K562 (cell line): ENCODE measurements around the gene DSCAM. TPM values are rescaled to one million over a fixed set of nuclear protein-coding genes. Genes with fewer than 3 reads are reported as not detected.

ENCODE experiments used
- ATAC-seq: fragments of 200-7000 bp; cut with Tn5 transposase; 3 replicates; pipeline ENCODE4 v1.9.1; 2020; ENCODE audit warnings: moderate library complexity
- BruUV-seq: library from RNA; stranded (reverse); fragments of 400-500 nt; replicated peaks from 2 replicates; lab custom pipeline; 2021; lab: Mats Ljungman, UMichigan
- CTCF ChIA-PET: fragments of 300-600 bp; formaldehyde crosslinking; extraction: SDS; loops from one replicate; lab custom pipeline; 2021; ENCODE audit warnings: low intra/inter-chr PET ratio; lab: Yijun Ruan, JAX
- POLR2A ChIA-PET: fragments of 300-600, 350-650 bp; sonication (Branson Sonifier 250); formaldehyde crosslinking; extraction: SDS; loops from one replicate; lab custom pipeline; 2021; ENCODE audit warnings: antibody characterized with exemption, inconsistent platforms; lab: Yijun Ruan, JAX
- DNase-seq, 4 experiments: peaks; one replicate each; pipeline versions ENCODE4 v3.0.0 to v3.0.0-alpha.2; 2011 to 2018; ENCODE audit warnings: low spot score in 3 of 4, mixed read lengths in 3 of 4; ENCODE audit errors: extremely low read depth in 1 of 4
- FAIRE-seq: peaks from 2 replicates; lab custom pipeline; 2011; peaks lifted over from hg19 to GRCh38; lab: Jason Lieb, UNC
- H2AFZ ChIP-seq: 2 replicates; pipeline ENCODE4 v1.6.0; 2011; ENCODE audit warnings: low read depth, low read length, control low read depth, inconsistent platforms
- H3K27ac ChIP-seq: fragments of 200-600 bp; 3 replicates; pipeline ENCODE4 v1.8.0; 2011; ENCODE audit warnings: low read depth, mild to moderate bottlenecking, control low read depth, inconsistent platforms, low read length, moderate library complexity, mixed read lengths; ENCODE audit errors: extremely low read depth
- H3K27me3 ChIP-seq, 2 experiments: fragments of 300-600 bp in 1 of 2; 2 replicates in 1 of 2; 3 replicates in 1 of 2; pipeline versions ENCODE4 v1.6.0 to v1.8.0; 2011; ENCODE audit warnings: inconsistent platforms in 2 of 2, low read length in 2 of 2, mild to moderate bottlenecking in 1 of 2, mixed read lengths in 1 of 2, moderate library complexity in 1 of 2; ENCODE audit not compliant: control insufficient read depth in 2 of 2, insufficient read depth in 2 of 2
- H3K36me3 ChIP-seq: fragments of 300-600 bp; 3 replicates; pipeline ENCODE4 v1.8.0; 2011; ENCODE audit warnings: mild to moderate bottlenecking, low read length, inconsistent platforms; ENCODE audit not compliant: control insufficient read depth, insufficient read depth
- H3K4me1 ChIP-seq, 2 experiments: fragments of 200-600 bp in 1 of 2; replicated peaks in 1 of 2; 2 replicates in 1 of 2; 3 replicates in 1 of 2; pipeline versions ENCODE4 v1.5.1 to v1.8.0; 2011; ENCODE audit warnings: inconsistent platforms in 2 of 2, low read length in 2 of 2, mild to moderate bottlenecking in 1 of 2, mixed read lengths in 1 of 2, moderate library complexity in 1 of 2; ENCODE audit not compliant: control insufficient read depth in 2 of 2, insufficient read depth in 2 of 2
- H3K4me2 ChIP-seq: 2 replicates; pipeline ENCODE4 v1.6.1; 2011; ENCODE audit warnings: low read length, control low read depth, inconsistent platforms, mixed read lengths; ENCODE audit not compliant: insufficient read depth
- H3K4me3 ChIP-seq: fragments of 200-600 bp; sonication (generic), shearing (Covaris generic); 2 replicates; pipeline ENCODE4 v1.5.1; 2016; ENCODE audit warnings: control low read depth, inconsistent platforms
- H3K79me2 ChIP-seq: fragments of 200-600 bp; 3 replicates; pipeline ENCODE4 v1.8.0; 2011; ENCODE audit warnings: low read length, inconsistent platforms; ENCODE audit not compliant: control insufficient read depth, insufficient read depth
- H3K9ac ChIP-seq, 2 experiments: 2 replicates each; pipeline versions ENCODE4 v1.6.0 to v1.6.1; 2011; ENCODE audit warnings: low read depth in 2 of 2, low read length in 2 of 2, control low read depth in 1 of 2, inconsistent platforms in 1 of 2, mild to moderate bottlenecking in 1 of 2, mixed read lengths in 1 of 2; ENCODE audit not compliant: insufficient read depth in 1 of 2
- H3K9me1 ChIP-seq: one replicate; pipeline ENCODE4 v1.6.0; 2011; ENCODE audit warnings: inconsistent platforms, mild to moderate bottlenecking, low read length, moderate library complexity; ENCODE audit not compliant: control insufficient read depth, insufficient read depth
- H3K9me3 ChIP-seq: replicated peaks from 2 replicates; pipeline ENCODE4 v1.5.1; 2011; ENCODE audit warnings: low read depth, low read length, inconsistent platforms; ENCODE audit not compliant: control insufficient read depth, insufficient read depth
- H4K20me1 ChIP-seq: replicated peaks from 2 replicates; pipeline ENCODE4 v1.6.1; 2011; ENCODE audit warnings: low read length, inconsistent platforms, mixed read lengths; ENCODE audit not compliant: control insufficient read depth, insufficient read depth
- ERF ChIP-seq: fragments of 450-650 bp; formaldehyde crosslinking; IDR thresholded peaks from 2 replicates; pipeline ENCODE4 v1.4.0; 2020; ENCODE audit warnings: mild to moderate bottlenecking, mixed read lengths
- HNRNPUL1 ChIP-seq: fragments of 200-400 bp; formaldehyde crosslinking; IDR thresholded peaks from 2 replicates; pipeline ENCODE4 v1.6.1; 2017; ENCODE audit warnings: low read length
- WGBS: fragments of 100-300 bp; shearing (Covaris generic); methylation state at CpG from one replicate; pipeline ENCODE4 v1.1.6; 2016; ENCODE audit warnings: low coverage, mixed read lengths; ENCODE audit not compliant: insufficient coverage; ENCODE audit errors: missing lambda C conversion rate; 5-methylcytosine and 5-hydroxymethylcytosine counted together
- in situ Hi-C: fragments of 300-500 bp; cut with MboI; formaldehyde crosslinking; loops from 4 replicates; pipeline ENCODE4 v1.15.0; 2018; ENCODE audit warnings: inconsistent platforms, mixed read lengths
- intact Hi-C: fragments of 100-400 bp; cut with micrococcal nuclease; formaldehyde crosslinking; loops from 2 replicates; pipeline ENCODE4 v1.14.2; 2022
- polyA plus RNA-seq, 8 experiments: library from polyadenylated mRNA; depleted of rRNA in 4 of 8; stranded (reverse) in 5 of 8; unstranded in 3 of 8; fragments of >200 nt; fragmentation: Nextera tagmentation in 2 of 8; fragmentation: Illumina TruSeq in 1 of 8; extraction: Ambion mirVana in 2 of 8; extraction: Trizol in 1 of 8; gene quantifications; 2 replicates each; pipeline versions ENCODE4 v1.2.1 to v1.2.3, GENCODE V29; 2011 to 2014; ENCODE audit warnings: inconsistent platforms in 1 of 8, missing spikeins in 1 of 8
- total RNA-seq, 7 experiments: library from RNA; depleted of rRNA in 6 of 7; stranded (reverse); fragments of >200 nt in 6 of 7; fragmentation: Illumina TruSeq in 2 of 7; extraction: Trizol in 2 of 7; gene quantifications; 2 replicates each; pipeline versions ENCODE4 v1.2.1 to v1.2.3, GENCODE V29; 2011 to 2021; ENCODE audit warnings: low replicate concordance in 1 of 7
- TF ChIP-seq, protein P1 (sequence below): fragments of 450-650 bp; IDR thresholded peaks from 2 replicates; pipeline ENCODE4 v1.6.1; 2016; ENCODE audit warnings: low read depth

The DSCAM gene
- total and polyA plus RNA-seq, 9 of the 15 experiments (the other 6 are each of a cell fraction or from before 2014, with no cell fraction given): not detected

GRCh38 chr21:40681164-40681859, 165.6 kb downstream of the DSCAM start:
- no peaks in the 10 kb centered on the region for H3K9me3 ChIP-seq
- CTCF ChIA-PET: no interaction called here
- no peaks in the 10 kb centered on the region for H3K79me2 ChIP-seq
- no peak overlapping the region for H2AFZ ChIP-seq
- no TSS peak for BruUV-seq
- H3K9ac ChIP-seq: no peak overlapping the region
- H3K4me1 ChIP-seq: no peaks in the 10 kb centered on the region
- WGBS: 0% methylated on average over 8 of the region's 9 CpGs
- POLR2A ChIA-PET: no interaction called here
- no peaks in the 10 kb centered on the region for H3K36me3 ChIP-seq
- H3K9me1 ChIP-seq: no peaks in the 10 kb centered on the region
- no peak overlapping the region for H3K4me2 ChIP-seq
- no peak overlapping the region for H3K4me3 ChIP-seq
- in situ Hi-C loops (no loop called here), intact Hi-C loops (no loop called here)
- no peaks in the 10 kb centered on the region for H3K27me3 ChIP-seq
- FAIRE-seq (no peak), DNase-seq (no peak), ATAC-seq (no peak)
- TF ChIP-seq HNRNPUL1: no peak
- no peak for TF ChIP-seq ERF
- TF ChIP-seq, protein P1, sequence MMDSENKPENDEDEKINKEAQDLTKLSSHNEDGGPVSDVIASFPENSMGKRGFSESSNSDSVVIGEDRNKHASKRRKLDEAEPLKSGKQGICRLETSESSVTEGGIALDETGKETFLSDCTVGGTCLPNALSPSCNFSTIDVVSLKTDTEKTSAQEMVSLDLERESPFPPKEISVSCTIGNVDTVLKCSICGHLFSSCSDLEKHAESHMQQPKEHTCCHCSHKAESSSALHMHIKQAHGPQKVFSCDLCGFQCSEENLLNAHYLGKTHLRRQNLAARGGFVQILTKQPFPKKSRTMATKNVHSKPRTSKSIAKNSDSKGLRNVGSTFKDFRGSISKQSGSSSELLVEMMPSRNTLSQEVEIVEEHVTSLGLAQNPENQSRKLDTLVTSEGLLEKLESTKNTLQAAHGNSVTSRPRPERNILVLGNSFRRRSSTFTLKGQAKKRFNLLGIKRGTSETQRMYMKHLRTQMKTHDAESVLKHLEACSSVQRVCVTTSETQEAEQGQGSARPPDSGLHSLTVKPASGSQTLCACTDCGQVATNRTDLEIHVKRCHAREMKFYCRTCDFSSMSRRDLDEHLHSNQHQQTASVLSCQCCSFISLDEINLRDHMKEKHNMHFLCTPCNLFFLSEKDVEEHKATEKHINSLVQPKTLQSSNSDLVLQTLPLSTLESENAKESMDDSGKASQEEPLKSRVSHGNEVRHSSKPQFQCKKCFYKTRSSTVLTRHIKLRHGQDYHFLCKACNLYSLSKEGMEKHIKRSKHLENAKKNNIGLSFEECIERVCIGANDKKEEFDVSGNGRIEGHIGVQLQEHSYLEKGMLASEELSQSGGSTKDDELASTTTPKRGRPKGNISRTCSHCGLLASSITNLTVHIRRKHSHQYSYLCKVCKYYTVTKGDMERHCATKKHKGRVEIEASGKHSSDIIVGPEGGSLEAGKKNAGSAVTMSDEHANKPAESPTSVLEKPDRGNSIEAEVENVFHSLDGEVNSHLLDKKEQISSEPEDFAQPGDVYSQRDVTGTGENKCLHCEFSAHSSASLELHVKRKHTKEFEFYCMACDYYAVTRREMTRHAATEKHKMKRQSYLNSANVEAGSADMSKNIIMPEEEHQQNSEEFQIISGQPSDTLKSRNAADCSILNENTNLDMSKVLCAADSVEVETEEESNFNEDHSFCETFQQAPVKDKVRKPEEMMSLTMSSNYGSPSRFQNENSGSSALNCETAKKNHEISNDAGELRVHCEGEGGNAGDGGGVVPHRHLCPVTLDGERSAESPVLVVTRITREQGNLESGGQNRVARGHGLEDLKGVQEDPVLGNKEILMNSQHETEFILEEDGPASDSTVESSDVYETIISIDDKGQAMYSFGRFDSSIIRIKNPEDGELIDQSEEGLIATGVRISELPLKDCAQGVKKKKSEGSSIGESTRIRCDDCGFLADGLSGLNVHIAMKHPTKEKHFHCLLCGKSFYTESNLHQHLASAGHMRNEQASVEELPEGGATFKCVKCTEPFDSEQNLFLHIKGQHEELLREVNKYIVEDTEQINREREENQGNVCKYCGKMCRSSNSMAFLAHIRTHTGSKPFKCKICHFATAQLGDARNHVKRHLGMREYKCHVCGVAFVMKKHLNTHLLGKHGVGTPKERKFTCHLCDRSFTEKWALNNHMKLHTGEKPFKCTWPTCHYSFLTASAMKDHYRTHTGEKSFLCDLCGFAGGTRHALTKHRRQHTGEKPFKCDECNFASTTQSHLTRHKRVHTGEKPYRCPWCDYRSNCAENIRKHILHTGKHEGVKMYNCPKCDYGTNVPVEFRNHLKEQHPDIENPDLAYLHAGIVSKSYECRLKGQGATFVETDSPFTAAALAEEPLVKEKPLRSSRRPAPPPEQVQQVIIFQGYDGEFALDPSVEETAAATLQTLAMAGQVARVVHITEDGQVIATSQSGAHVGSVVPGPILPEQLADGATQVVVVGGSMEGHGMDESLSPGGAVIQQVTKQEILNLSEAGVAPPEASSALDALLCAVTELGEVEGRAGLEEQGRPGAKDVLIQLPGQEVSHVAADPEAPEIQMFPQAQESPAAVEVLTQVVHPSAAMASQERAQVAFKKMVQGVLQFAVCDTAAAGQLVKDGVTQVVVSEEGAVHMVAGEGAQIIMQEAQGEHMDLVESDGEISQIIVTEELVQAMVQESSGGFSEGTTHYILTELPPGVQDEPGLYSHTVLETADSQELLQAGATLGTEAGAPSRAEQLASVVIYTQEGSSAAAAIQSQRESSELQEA: no peak
- no peaks in the 10 kb centered on the region for H4K20me1 ChIP-seq
- H3K27ac ChIP-seq: no peak overlapping the region
